Retinal pigment epithelial cell (primary cell): Measurements from ENCODE around the gene NCOR2.

Source experiments
- DNase-seq: peaks from one replicate; pipeline ENCODE4 v3.0.0-alpha.2; 2010; ENCODE audit warnings: low read depth
- H3K4me3 ChIP-seq: 2 replicates; pipeline ENCODE4 v1.5.1; 2011; ENCODE audit warnings: mild to moderate bottlenecking, low read length, control low read depth, moderate library complexity
- CTCF ChIP-seq: conservative IDR thresholded peaks from 2 replicates; pipeline ENCODE4 v1.5.1; 2011; ENCODE audit warnings: low read depth, low read length, control low read depth, inconsistent platforms

Gene NCOR2

DNA sequence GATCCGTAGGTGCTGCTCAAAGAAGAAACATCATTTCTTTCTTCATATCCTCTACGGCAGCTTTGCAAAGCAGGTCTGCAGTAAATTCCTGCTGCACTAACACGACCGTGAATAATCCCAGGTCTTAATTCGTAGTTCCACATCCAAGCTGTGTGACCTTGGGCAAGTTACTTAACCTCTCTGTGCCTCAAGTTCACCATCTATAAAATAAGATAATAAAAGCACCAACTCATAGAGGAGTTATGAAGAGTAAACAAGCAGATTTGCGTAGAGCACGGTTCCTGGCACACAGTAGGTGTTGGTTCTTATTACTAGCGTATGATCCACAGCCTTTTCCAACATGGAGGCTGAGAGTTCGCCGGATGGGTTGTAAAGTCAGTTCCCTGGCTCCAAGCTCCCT lies 3.6 kb downstream of the NCOR2 start:
- no peak for TF ChIP-seq CTCF
- no peak overlapping the region for H3K4me3 ChIP-seq
- no peak for DNase-seq

DNA sequence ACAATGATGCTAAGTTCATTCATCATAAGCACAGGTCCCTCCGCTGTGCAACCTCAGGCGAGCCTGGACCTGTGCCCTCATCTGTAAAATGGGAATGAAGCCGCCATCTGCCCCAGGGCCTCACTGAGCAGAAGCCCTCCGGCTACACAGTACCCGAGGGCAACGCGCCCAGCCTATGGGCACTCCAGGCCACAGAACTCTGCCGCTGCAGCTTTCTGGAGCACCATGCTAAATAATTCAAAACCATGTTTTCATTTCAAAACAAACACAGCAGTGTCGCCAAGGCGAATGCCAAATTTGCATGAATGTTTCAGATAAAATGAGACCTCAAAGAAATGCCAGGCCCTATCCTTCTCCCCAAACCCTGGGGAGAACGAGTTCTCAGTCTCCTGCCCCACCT lies 4.0 kb downstream of the NCOR2 start:
- no peak for DNase-seq
- no peak for TF ChIP-seq CTCF
- H3K4me3 ChIP-seq, result no peak overlapping the region

DNA sequence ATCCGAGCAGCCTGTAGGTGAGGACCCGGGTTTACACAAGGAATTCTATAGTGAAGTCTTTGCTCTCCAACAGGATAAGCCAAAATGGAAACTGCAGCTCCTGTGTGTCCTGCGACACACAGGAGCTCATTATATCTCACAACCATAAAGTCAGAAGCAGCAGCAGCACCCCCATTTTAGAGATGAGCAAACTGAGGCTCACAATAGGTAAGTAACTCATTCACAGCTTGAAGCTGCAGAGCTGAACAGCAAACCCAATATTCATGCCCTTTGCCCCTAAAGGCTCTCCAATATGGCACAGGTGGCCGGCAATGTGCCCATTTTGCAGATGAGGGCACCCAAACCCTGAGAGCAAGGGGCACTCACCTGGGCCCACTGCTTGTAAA lies 4.6 kb downstream of the NCOR2 start:
- DNase-seq, result no peak
- H3K4me3 ChIP-seq, result no peak overlapping the region
- TF ChIP-seq CTCF, result no peak

DNA sequence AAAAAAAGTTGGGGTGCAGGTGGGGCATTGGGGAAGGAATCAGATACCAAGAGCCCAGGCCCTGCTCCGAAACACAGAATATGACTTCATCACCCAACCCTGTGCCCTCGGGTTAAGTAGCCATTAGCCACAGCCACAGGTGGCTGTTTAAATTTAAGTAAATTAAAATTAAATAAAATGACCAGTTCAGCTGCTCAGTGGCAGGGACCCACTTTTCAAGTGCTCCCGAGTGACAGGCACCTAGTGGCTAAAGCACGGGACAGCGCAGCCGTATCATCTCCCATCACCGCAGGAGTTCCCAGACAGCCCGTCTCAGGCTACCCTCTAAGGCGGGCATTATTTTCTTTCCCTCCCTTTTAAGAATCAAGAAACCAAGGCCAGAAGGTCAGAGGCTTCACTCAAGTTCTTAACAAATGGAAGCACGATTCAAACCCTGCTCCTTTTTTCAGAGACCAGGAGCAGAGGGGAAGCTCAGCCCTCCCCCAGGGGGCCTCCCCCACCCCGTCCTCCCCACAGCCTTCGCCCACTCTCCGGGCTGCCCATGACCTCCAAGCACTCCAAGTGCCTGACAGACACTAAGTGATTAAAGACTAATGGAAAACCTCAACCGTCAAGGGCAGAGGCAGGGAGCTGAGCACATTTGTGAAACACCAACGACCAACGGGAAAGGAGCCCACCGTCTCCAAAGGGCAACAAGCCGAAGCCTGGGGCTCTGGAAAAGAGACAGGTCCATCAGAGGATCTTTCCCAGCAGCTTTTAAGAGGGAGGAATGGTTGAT lies 5.2 kb downstream of the NCOR2 start:
- no peak for TF ChIP-seq CTCF
- H3K4me3 ChIP-seq, result no peak overlapping the region
- DNase-seq, result no peak

- DNase-seq, result no peak
- H3K4me3 ChIP-seq, result no peak overlapping the region
- TF ChIP-seq CTCF, result no peak
Observed at GRCh38 chr12:124561231-124561630, 6.2 kb downstream of the NCOR2 start.

GRCh38 chr12:124560146-124560890 lies 7.1 kb downstream of the NCOR2 start:
- H3K4me3 ChIP-seq, result no peak overlapping the region
- no peak for TF ChIP-seq CTCF
- no peak for DNase-seq
